ENCODE results near the gene FRMD3.

Gene FRMD3

DNA sequence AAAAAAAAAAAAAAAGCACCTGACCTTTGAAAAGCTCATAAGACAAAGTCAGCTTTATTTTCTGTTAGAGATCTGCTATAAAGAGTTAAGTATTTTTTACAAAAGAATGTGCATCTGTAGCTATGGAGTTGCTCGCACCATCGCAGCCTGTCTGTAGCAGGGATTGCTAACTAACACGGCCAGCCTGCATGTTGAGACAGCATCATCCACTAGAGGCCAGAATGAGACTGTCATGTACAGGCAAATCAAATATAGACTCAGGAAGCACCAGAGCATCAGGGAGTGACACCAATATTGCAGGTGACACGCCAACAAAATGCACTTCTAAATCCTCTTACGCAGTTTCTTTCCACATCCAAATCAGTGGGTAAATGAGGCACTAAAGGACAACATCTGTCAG, 339.0 kb downstream of the FRMD3 start:
- no peak overlapping the region for H3K14ac ChIP-seq (ENCODE audit: low read length)
- no peak overlapping the region for H3K4me3 ChIP-seq (ENCODE audit: low read length in 2 of 2)
- WGBS, 2 donors (ENCODE audit: extremely low coverage in 2 of 2, insufficient read length in 2 of 2, insufficient replicate concordance in 1 of 2): no CpG with 5 or more reads among the region's 5 CpGs
- H3K4me2 ChIP-seq (ENCODE audit: insufficient read depth, low read length, poor library complexity, severe bottlenecking): no peak overlapping the region
- H4K91ac ChIP-seq (ENCODE audit: low read depth, low read length, poor library complexity): no peak overlapping the region
- no peak overlapping the region for H2AK5ac ChIP-seq (ENCODE audit: low read depth, low read length)
- H2BK5ac ChIP-seq (ENCODE audit: low read length): no peak overlapping the region
- no peak overlapping the region for H2BK120ac ChIP-seq (ENCODE audit: low read depth, low read length)
- H3K79me1 ChIP-seq (ENCODE audit: low read depth, low read length): no peaks in the 10 kb centered on the region
- no peak overlapping the region for H4K8ac ChIP-seq (ENCODE audit: low read depth, low read length)
- no peak overlapping the region for H2BK12ac ChIP-seq (ENCODE audit: low read length)
- H3K18ac ChIP-seq (ENCODE audit: low read length): no peak overlapping the region
- no peaks in the 10 kb centered on the region for H3K36me3 ChIP-seq (replicated peaks in 1 of 2; ENCODE audit: control insufficient read depth in 2 of 2, insufficient read depth in 2 of 2, low read length in 2 of 2)
- H3K27me3 ChIP-seq (ENCODE audit: control insufficient read depth in 3 of 3, insufficient read depth in 3 of 3, low read depth in 1 of 3, low read length in 3 of 3): peaks cover 0 to 3% (median 0%) of the 10 kb centered on the region in 3 experiments
- H2AFZ ChIP-seq (ENCODE audit: low read length): no peak overlapping the region
- H3K9me3 ChIP-seq (replicated peaks in 1 of 2; ENCODE audit: control insufficient read depth in 2 of 2, insufficient read depth in 1 of 2, low read depth in 1 of 2, low read length in 2 of 2): no peaks in the 10 kb centered on the region
- no peak overlapping the region for H2BK15ac ChIP-seq (ENCODE audit: low read length)
- no peak overlapping the region for H3K9ac ChIP-seq (ENCODE audit: low read depth, low read length, poor library complexity)
- H3K27ac ChIP-seq (replicated peaks; ENCODE audit: low read length): no peak overlapping the region
- no peak overlapping the region for H3K23ac ChIP-seq (ENCODE audit: low read depth, low read length, poor library complexity)
- peaks cover 3 to 8% of the 10 kb centered on the region in 2 donors for H3K4me1 ChIP-seq (ENCODE audit: control insufficient read depth in 2 of 2, insufficient read depth in 1 of 2, low read depth in 1 of 2, low read length in 2 of 2)
- DNase-seq (ENCODE audit: low spot score): peak; percentile 39
- H3K4ac ChIP-seq (ENCODE audit: low read length): no peak overlapping the region

DNA sequence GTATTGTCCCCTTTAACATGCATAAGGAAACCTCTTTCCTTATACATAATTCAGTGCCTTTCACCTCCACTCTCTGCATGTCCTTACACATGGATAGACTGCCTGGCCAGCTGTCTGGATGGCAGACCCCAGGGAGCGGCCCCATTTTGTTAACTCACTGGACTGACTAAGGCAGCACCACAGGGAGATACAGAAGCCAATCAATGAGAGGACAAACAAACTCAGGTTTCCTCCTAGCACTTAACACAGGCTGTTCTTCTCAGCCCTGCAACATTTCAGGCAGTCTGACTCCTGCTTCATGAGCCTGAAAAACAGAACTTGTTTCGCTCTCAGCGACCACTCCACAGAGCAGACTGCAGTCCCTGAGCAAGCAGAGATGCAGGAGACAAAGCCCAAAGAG, 339.8 kb downstream of the FRMD3 start:
- no peak overlapping the region for H3K4ac ChIP-seq (ENCODE audit: low read length)

DNA sequence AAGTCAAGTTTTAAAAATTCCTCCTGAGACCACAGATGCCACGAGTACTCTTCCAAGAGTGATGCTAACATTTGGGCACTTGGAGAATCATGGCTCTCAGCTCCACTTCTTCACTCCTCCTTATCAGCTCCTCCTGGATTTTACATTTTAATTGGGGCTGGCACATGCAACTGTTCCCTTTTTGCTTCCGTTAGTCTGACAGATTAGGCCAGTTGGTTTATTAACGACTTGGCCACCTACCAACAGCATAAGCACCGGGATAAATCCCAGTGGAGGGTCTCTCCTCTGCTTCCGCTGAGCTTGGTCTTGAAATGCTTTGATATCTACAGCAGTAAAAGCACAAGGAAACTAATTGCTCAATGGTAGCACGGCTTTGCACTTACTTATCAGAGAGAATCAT, 340.6 kb downstream of the FRMD3 start:
- H3K4me3 ChIP-seq (ENCODE audit: low read length in 2 of 2): no peak overlapping the region
- no peak for DNase-seq (ENCODE audit: low spot score)
- H3K4me2 ChIP-seq (ENCODE audit: insufficient read depth, low read length, poor library complexity, severe bottlenecking): no peak overlapping the region
- no peak overlapping the region for H2BK5ac ChIP-seq (ENCODE audit: low read length)
- no peak overlapping the region for H2BK15ac ChIP-seq (ENCODE audit: low read length)
- H3K4me1 ChIP-seq (ENCODE audit: control insufficient read depth in 2 of 2, insufficient read depth in 1 of 2, low read depth in 1 of 2, low read length in 2 of 2): peaks cover 3 to 8% of the 10 kb centered on the region in 2 donors
- no peak overlapping the region for H2BK12ac ChIP-seq (ENCODE audit: low read length)
- H3K79me1 ChIP-seq (ENCODE audit: low read depth, low read length): no peaks in the 10 kb centered on the region
- H3K18ac ChIP-seq (ENCODE audit: low read length): no peak overlapping the region
- no peaks in the 10 kb centered on the region for H3K36me3 ChIP-seq (replicated peaks in 1 of 2; ENCODE audit: control insufficient read depth in 2 of 2, insufficient read depth in 2 of 2, low read length in 2 of 2)
- H3K23ac ChIP-seq (ENCODE audit: low read depth, low read length, poor library complexity): no peak overlapping the region
- H3K9ac ChIP-seq (ENCODE audit: low read depth, low read length, poor library complexity): no peak overlapping the region
- H3K9me3 ChIP-seq (replicated peaks in 1 of 2; ENCODE audit: control insufficient read depth in 2 of 2, insufficient read depth in 1 of 2, low read depth in 1 of 2, low read length in 2 of 2): no peaks in the 10 kb centered on the region
- H3K14ac ChIP-seq (ENCODE audit: low read length): no peak overlapping the region
- H2AK5ac ChIP-seq (ENCODE audit: low read depth, low read length): no peak overlapping the region
- H4K91ac ChIP-seq (ENCODE audit: low read depth, low read length, poor library complexity): no peak overlapping the region
- no peak overlapping the region for H3K4ac ChIP-seq (ENCODE audit: low read length)
- peaks cover 0 to 3% (median 0%) of the 10 kb centered on the region in 3 experiments for H3K27me3 ChIP-seq (ENCODE audit: control insufficient read depth in 3 of 3, insufficient read depth in 3 of 3, low read depth in 1 of 3, low read length in 3 of 3)
- no peak overlapping the region for H2AFZ ChIP-seq (ENCODE audit: low read length)
- H3K27ac ChIP-seq (replicated peaks; ENCODE audit: low read length): no peak overlapping the region
- WGBS, 2 donors (ENCODE audit: extremely low coverage in 2 of 2, insufficient read length in 2 of 2, insufficient replicate concordance in 1 of 2): no CpG with 5 or more reads among the region's 6 CpGs
- H2BK120ac ChIP-seq (ENCODE audit: low read depth, low read length): no peak overlapping the region
- no peak overlapping the region for H4K8ac ChIP-seq (ENCODE audit: low read depth, low read length)

More for the DNA sequence above, 339.8 kb downstream of the FRMD3 start:
- Histone ChIP-seq H3K27me3 (ENCODE audit: control insufficient read depth in 3 of 3, insufficient read depth in 3 of 3, low read depth in 1 of 3, low read length in 3 of 3) (peaks cover 0 to 3% (median 0%) of the 10 kb centered on the region in 3 experiments), H3K36me3 (replicated peaks in 1 of 2; ENCODE audit: control insufficient read depth in 2 of 2, insufficient read depth in 2 of 2, low read length in 2 of 2) (no peaks in the 10 kb centered on the region), H3K4me2 (ENCODE audit: insufficient read depth, low read length, poor library complexity, severe bottlenecking) (no peak overlapping the region), H2BK15ac (ENCODE audit: low read length) (no peak overlapping the region), H3K9ac (ENCODE audit: low read depth, low read length, poor library complexity) (no peak overlapping the region), H4K91ac (ENCODE audit: low read depth, low read length, poor library complexity) (no peak overlapping the region), H2BK5ac (ENCODE audit: low read length) (no peak overlapping the region), H2AK5ac (ENCODE audit: low read depth, low read length) (no peak overlapping the region), H3K4me1 (ENCODE audit: control insufficient read depth in 2 of 2, insufficient read depth in 1 of 2, low read depth in 1 of 2, low read length in 2 of 2) (peaks cover 3 to 8% of the 10 kb centered on the region in 2 donors), H3K27ac (replicated peaks; ENCODE audit: low read length) (no peak overlapping the region), H3K14ac (ENCODE audit: low read length) (no peak overlapping the region), H3K4me3 (ENCODE audit: low read length in 2 of 2) (no peak overlapping the region), H3K18ac (ENCODE audit: low read length) (no peak overlapping the region), H4K8ac (ENCODE audit: low read depth, low read length) (no peak overlapping the region), H2AFZ (ENCODE audit: low read length) (peak overlapping the region; percentile 78), H3K9me3 (replicated peaks in 1 of 2; ENCODE audit: control insufficient read depth in 2 of 2, insufficient read depth in 1 of 2, low read depth in 1 of 2, low read length in 2 of 2) (no peaks in the 10 kb centered on the region), H3K23ac (ENCODE audit: low read depth, low read length, poor library complexity) (no peak overlapping the region), H3K79me1 (ENCODE audit: low read depth, low read length) (no peaks in the 10 kb centered on the region), H2BK120ac (ENCODE audit: low read depth, low read length) (no peak overlapping the region), H2BK12ac (ENCODE audit: low read length) (no peak overlapping the region)
- DNase-seq (ENCODE audit: low spot score): no peak
- no CpG with 5 or more reads among the region's 3 CpGs for WGBS, 2 donors (ENCODE audit: extremely low coverage in 2 of 2, insufficient read length in 2 of 2, insufficient replicate concordance in 1 of 2)

DNA sequence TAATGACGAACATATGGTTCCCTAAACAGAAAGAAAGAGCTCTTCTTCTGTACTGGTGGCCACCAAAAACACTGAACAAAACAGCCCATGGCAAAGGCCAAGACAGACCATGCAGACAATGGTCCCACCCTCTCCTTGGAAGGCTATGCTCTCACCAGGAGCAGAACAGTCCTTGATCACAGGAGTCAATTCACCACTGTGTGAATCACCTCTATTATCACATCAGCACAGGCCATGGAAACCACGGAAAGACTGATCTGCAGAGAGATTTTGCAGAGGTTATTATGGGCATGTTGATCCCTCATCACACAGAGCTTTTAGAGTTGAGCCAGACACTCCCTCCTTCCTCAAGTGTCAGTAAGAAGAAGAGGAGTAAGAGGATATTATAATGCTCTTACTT, 341.3 kb downstream of the FRMD3 start:
- no peak overlapping the region for H2BK12ac ChIP-seq (ENCODE audit: low read length)
- no peak overlapping the region for H3K27ac ChIP-seq (replicated peaks; ENCODE audit: low read length)
- H4K91ac ChIP-seq (ENCODE audit: low read depth, low read length, poor library complexity): no peak overlapping the region
- no peaks in the 10 kb centered on the region for H3K79me1 ChIP-seq (ENCODE audit: low read depth, low read length)
- no peak overlapping the region for H4K8ac ChIP-seq (ENCODE audit: low read depth, low read length)
- no peak overlapping the region for H3K4me3 ChIP-seq (ENCODE audit: low read length in 2 of 2)
- no peak overlapping the region for H3K4me2 ChIP-seq (ENCODE audit: insufficient read depth, low read length, poor library complexity, severe bottlenecking)
- no peak overlapping the region for H2AK5ac ChIP-seq (ENCODE audit: low read depth, low read length)
- DNase-seq (ENCODE audit: low spot score): no peak
- no peaks in the 10 kb centered on the region for H3K36me3 ChIP-seq (replicated peaks in 1 of 2; ENCODE audit: control insufficient read depth in 2 of 2, insufficient read depth in 2 of 2, low read length in 2 of 2)
- no peak overlapping the region for H3K18ac ChIP-seq (ENCODE audit: low read length)
- H3K23ac ChIP-seq (ENCODE audit: low read depth, low read length, poor library complexity): no peak overlapping the region
- H2BK5ac ChIP-seq (ENCODE audit: low read length): no peak overlapping the region
- no peak overlapping the region for H2AFZ ChIP-seq (ENCODE audit: low read length)
- no peak overlapping the region for H3K14ac ChIP-seq (ENCODE audit: low read length)
- no peak overlapping the region for H2BK120ac ChIP-seq (ENCODE audit: low read depth, low read length)
- H3K4ac ChIP-seq (ENCODE audit: low read length): no peak overlapping the region
- no peak overlapping the region for H2BK15ac ChIP-seq (ENCODE audit: low read length)
- H3K27me3 ChIP-seq (ENCODE audit: control insufficient read depth in 3 of 3, insufficient read depth in 3 of 3, low read depth in 1 of 3, low read length in 3 of 3): peaks cover 0 to 3% (median 0%) of the 10 kb centered on the region in 3 experiments
- peaks cover 3 to 8% of the 10 kb centered on the region in 2 donors for H3K4me1 ChIP-seq (ENCODE audit: control insufficient read depth in 2 of 2, insufficient read depth in 1 of 2, low read depth in 1 of 2, low read length in 2 of 2)
- no peak overlapping the region for H3K9ac ChIP-seq (ENCODE audit: low read depth, low read length, poor library complexity)
- no CpG with 5 or more reads among the region's 2 CpGs for WGBS, 2 donors (ENCODE audit: extremely low coverage in 2 of 2, insufficient read length in 2 of 2, insufficient replicate concordance in 1 of 2)
- no peaks in the 10 kb centered on the region for H3K9me3 ChIP-seq (replicated peaks in 1 of 2; ENCODE audit: control insufficient read depth in 2 of 2, insufficient read depth in 1 of 2, low read depth in 1 of 2, low read length in 2 of 2)

Measured in neuronal stem cell (in vitro differentiated cells).